DOHH2 (cell line): ENCODE data around the gene FNBP1L.

Experiments used
- EZH2phosphoT487 ChIP-seq: fragments of 200-600 bp; sonication (generic); IDR thresholded peaks from 2 replicates; pipeline ENCODE4 v1.6.1; 2017; ENCODE audit warnings: borderline replicate concordance, mild to moderate bottlenecking, antibody characterized with exemption, low read length, moderate library complexity, mixed read lengths
- TF ChIP-seq, protein P1 (sequence below): fragments of 200-600 bp; sonication (generic); IDR thresholded peaks from one replicate; pipeline ENCODE4 v1.5.1; 2014; ENCODE audit warnings: antibody characterized with exemption, mild to moderate bottlenecking, low read depth, low read length; ENCODE audit not compliant: poor library complexity, severe bottlenecking

DNA sequence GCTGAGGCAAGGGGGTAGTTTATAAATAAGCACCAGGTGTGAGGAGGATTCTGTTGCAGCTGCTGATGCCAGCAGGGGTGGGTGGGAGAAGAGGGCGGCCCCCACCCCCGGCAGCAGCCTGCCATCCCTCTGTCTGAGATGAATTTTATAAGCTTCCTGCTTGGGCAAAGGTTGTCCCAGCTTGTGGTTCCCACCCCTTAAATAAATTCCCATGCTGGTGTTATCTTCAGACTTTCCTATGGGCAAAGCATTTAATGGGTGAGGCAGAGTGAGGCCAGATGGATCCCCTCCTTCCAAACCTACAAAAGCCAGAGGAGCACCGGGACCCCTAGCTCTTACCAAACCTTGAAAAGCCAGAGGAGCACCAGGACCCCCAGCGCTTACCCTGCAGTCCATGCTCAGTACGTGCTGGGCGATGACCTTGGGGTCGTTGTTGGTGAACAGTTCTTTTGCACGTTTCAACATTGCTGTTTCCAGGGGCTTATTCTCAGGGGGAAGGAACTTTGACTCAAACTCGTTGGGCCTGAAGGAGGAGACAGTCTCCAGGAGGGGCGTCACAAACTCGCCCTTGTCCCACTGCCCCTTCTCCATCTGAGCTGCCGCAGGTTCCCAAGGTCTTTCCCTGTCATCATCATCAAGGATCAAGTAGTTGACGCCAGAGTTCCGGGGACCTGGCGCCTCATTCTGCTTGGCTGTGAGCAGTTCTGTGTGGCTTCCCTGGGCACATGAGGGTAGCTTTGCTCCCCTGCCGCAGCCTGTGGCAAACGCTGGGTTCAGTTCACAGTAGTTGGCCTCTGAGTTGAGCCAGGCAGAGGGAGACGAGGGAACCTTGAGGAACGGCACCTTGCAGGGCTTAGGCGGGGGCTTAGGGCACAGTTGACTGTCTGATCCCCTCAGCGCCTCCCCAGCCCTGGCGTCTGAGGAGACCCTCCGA lies 134.3 kb downstream of the FNBP1L start:
- TF ChIP-seq, protein P1, sequence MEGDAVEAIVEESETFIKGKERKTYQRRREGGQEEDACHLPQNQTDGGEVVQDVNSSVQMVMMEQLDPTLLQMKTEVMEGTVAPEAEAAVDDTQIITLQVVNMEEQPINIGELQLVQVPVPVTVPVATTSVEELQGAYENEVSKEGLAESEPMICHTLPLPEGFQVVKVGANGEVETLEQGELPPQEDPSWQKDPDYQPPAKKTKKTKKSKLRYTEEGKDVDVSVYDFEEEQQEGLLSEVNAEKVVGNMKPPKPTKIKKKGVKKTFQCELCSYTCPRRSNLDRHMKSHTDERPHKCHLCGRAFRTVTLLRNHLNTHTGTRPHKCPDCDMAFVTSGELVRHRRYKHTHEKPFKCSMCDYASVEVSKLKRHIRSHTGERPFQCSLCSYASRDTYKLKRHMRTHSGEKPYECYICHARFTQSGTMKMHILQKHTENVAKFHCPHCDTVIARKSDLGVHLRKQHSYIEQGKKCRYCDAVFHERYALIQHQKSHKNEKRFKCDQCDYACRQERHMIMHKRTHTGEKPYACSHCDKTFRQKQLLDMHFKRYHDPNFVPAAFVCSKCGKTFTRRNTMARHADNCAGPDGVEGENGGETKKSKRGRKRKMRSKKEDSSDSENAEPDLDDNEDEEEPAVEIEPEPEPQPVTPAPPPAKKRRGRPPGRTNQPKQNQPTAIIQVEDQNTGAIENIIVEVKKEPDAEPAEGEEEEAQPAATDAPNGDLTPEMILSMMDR, result no peak
- TF ChIP-seq EZH2phosphoT487, result no peak
